ENCODE results near the gene PAX5.
"Not testable (repeated sequence)": the region's sequence is repeated elsewhere in the genome, so short reads cannot be mapped to it uniquely, and the experiment has no call there.

Gene PAX5

GRCh38 chr9:36880075-36880474 is 154.0 kb downstream of the PAX5 start:
- no peak for DNase-seq (ENCODE audit: low spot score)

DNA sequence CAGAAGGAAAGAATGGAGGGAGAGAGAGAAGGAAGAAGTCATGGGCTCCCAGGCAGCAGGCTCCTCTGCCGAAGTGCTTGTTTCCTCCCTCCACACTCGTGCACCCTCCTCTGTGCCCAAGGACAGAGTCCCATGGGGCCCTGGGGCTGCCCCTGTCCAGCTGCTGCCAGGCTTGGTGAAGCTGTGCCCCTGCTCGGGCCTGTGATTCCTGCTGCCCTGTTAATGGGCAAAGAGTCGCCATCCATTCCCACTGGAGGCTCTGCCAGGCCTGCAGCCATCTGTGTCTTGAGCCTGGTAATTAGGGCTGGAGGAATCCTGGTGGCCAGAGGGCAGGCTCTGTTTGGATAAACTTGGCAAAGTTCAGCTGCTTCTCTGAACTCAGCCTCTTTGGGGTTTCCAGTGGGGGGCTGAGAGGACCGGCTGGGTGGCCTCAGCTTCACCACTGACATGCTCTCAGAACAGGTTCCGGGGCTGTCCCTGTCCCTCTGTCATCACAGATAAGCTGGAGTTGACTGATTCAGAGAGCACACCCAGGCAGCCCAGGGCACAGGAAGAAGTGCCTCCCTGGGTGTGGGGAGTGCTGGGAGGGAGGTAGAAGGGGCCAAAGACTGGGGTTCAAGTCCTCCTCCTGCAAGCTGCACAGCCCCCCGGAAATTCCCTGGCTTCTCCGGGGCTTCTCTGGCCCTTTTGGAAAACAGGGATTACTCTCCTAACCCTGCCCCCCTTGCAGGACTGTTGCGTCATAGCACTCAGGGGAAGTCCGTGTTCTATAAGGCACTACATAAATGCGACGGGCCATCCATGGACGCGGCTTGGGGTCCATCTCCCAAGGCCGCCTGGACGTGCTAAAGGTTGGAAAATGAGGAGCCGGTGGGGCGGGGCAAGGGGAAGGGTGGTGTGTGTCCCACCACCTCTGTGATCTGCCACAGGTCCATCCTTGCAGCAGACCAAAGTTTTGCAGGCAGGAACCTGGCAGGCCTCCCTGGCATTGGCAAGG is 154.8 kb downstream of the PAX5 start:
- no peak for DNase-seq (ENCODE audit: low spot score)

DNA sequence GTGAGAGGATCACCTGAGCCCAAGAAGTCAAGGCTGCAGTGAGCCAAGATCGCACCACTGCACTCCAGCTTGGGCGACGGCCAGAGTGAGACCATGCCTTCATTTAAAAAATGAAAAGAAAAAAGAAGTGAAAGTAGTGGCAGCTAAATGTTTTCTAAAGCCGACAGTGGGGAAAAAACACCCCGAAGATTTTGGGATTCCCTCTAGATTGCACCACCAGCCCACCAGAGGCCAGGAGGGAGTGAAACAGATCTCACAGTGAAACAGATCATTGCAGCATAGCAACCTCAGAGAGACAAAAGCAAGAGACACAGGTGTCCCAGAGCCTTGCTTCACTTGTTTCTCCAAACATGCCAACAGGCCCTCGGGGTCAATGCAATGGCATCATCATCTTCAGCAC is 156.8 kb downstream of the PAX5 start:
- no peak for DNase-seq (ENCODE audit: low spot score)

- no peak for DNase-seq (ENCODE audit: low spot score)
Observed at GRCh38 chr9:36876056-36876455, 158.0 kb downstream of the PAX5 start.

- DNase-seq (ENCODE audit: low spot score), result no peak
Observed at GRCh38 chr9:36874921-36875320, 159.1 kb downstream of the PAX5 start.

DNA sequence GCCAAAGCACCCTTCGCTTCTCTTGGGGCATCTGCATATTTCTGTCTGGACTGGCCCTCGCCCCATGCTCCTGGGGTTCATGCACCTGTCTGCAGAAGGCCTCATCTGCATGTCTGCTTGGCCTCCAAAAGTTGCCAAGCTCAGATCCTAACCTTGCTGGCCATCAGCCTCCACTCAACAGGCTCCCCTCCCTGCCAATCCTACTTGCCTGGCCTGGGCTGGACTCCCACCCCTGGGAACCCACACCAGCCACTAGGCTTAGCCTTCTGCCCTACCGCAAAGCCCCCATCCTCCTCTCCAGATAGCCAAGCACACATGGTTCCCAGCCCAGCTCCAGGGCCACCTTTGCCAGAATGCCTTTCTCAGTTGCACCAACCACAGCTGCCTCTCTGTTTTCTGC is 159.8 kb downstream of the PAX5 start:
- DNase-seq (ENCODE audit: low spot score), result no peak

GRCh38 chr9:36873247-36873875 is 160.7 kb downstream of the PAX5 start:
- peak; percentile 24 for DNase-seq (ENCODE audit: low spot score)

- DNase-seq (ENCODE audit: low spot score), result no peak
Observed at GRCh38 chr9:36872641-36873040, 161.4 kb downstream of the PAX5 start.

- DNase-seq (ENCODE audit: low spot score), result no peak
Observed at GRCh38 chr9:36871606-36872005, 162.5 kb downstream of the PAX5 start.

DNA sequence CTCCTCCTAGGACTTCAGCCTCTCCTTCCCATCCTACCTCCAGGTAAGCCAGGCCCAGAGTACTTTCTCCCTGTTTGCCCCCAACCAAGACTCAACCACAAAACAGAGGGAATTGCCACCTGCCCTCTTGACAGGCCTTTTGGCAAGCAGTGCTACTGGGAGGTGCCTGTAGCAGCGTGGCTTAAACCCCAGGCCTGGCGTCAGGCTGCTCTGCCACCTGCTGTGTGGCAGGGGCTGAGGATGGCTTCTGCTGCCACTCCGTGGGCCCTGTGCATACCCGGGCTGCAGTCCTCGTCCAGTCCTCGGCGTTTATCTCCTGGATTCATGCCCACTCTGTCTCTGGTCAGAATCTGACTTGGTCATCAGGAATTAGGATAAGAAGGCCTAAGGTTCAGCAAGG is 163.1 kb downstream of the PAX5 start:
- no peak for DNase-seq (ENCODE audit: low spot score)

GRCh38 chr9:36869605-36870004 is 164.5 kb downstream of the PAX5 start:
- not testable (repeated sequence) for DNase-seq (ENCODE audit: low spot score)

DNA sequence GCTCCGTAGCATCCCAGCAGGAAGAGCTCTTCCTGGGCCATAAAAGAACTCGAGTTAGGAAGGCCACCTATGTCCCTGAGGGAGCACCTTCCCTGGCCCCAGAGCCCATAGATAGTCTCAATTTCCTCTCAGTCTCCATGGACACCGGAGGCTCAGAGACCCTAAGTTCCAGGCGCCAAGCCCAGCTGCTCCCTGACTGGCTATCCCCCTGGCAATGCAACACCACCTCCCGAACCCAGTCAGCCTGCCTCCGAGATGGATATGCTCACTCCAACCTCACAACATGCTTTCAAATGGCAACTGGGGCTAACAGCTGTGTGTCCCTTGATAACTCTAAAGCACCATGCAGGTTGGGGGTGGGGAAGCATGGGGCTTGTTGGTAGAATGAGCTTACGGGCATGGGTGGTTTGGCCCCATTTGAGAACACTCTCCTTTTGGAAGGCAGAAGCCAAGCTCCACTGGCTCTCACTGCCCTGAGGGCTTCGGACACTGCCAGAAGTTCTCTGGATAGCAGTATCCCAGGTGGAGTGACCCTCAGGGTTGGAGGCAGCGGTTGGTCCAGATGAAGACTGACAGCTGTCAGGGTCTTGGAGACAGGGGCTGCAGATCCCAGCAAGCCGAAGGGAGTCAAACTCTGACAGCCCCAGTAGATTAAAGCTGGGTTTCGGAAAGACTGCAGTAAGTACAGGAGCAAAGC is 165.3 kb downstream of the PAX5 start:
- no peak for DNase-seq (ENCODE audit: low spot score)

- DNase-seq (ENCODE audit: low spot score), result peak; percentile 3
Observed at GRCh38 chr9:36867672-36868471, 166.2 kb downstream of the PAX5 start.

GRCh38 chr9:36867241-36867640 is 166.8 kb downstream of the PAX5 start:
- DNase-seq (ENCODE audit: low spot score), result no peak

GRCh38 chr9:36866840-36867239 is 167.2 kb downstream of the PAX5 start:
- DNase-seq (ENCODE audit: low spot score), result no peak

DNA sequence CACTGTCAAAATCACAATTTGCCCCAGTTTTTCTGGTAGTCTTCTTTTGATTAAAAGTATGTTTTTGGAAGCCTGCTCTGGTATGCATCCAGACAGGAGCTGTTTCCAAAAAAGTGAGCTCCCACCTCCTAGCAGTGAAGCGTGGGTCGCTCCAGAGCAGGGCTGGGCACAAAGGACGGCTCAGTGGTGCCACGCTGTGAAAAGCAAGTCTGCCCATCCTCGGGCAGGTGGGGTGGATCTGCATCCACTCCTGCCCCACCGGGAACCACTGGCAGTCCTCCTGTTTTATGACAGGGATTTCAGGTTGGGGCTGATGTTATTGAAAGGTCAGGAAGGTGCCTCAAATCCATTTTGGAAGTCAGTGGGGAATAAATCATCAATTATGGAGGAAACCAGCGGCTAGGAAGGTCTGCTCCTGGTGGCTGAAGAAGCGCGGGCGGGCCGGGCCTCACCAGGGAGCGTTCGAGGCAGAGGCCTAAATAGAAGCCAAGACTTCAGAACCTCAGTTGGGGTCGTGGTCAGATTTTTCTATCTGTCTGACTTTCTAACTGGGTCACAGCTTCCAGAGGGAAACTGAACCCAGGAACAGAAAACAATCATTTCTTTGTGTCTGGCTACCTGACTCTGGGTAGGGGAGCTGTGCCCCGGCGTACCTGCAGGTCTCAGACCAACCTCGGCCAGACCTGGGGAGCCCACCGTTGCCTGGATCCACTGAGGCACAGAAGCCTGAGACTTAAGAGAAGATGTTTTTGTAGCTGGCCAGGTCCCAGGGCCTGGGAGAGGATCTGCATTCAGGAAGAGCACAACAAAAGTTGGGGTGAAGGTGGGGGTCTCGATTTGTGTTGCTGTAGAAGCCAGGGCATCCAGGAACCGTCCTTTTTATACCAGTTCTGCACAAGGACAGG is 168.1 kb downstream of the PAX5 start:
- no peak for DNase-seq (ENCODE audit: low spot score)

DNA sequence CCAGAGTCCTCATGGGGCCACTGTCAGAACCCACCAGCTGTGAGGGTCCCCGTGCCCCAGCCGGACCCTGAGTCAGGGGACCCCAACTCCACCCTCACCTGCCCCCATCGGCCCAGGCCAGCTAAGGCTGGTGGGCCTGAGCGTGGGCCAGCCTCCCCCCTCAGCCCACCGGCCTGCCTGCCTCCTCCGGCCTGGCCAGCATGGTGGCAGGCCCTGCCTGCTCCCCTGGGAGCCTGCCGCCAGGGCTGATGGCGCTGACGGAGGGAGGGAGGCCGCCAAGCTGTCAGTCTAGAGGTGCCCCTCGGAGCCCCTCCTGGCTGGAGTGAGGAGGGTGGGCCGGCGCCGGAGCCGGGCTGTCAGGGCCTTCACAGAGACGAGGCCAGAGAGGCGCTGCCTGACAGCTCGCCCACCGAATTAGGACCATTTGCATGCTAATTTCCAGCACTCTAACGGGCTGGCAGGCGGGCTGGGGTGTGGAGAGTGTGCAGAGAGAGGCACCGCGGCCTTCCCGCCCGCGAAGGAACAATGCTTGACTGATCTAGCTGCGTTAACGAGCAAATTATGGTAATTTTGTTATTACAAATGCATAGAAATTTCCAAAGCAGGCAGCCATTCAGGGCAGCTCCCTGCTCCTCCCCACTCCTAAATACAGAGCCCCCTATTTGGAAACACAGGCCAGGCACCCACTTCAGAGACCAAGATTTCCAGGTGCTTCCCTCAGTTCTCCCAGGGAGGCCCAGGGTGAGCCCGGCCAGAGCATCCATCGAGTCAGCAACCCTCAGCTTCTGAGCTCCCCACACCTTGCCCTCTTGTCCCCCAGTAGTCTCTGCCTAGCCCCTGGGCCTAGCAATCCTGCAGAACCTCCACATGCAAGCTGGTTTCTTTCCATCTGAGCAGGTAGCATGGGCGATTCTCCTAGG is 169.3 kb downstream of the PAX5 start:
- DNase-seq (ENCODE audit: low spot score), result no peak

- DNase-seq (ENCODE audit: low spot score), result peak; percentile 42
Observed at GRCh38 chr9:36862206-36863145, 171.6 kb downstream of the PAX5 start.

Data from globus pallidus (tissue), 1 donor.